Activated naive CD8-positive, alpha-beta T cell treated with anti-CD3 and anti-CD28 coated beads, Interleukin-2, amount 10 ng/mL, durations not matched to agents 7 days and 5 days (primary cell): ENCODE results near the gene CDH4. TPM values are rescaled to one million over a fixed set of nuclear protein-coding genes. Genes with fewer than 3 reads are reported as not detected.

Experiments used
- ATAC-seq: fragments of 150-1000 bp; cut with Tn5 transposase; one replicate; pipeline ENCODE4 v1.10.0; 2021; ENCODE audit warnings: low read depth, moderate library complexity
- POLR2A ChIA-PET: fragments of 350-600 bp; sonication (Branson Sonifier 250); formaldehyde crosslinking; loops from one replicate; lab custom pipeline; 2021; ENCODE audit warnings: antibody characterized with exemption; lab: Charles Lee
- DNase-seq: peaks from one replicate; pipeline ENCODE4 v3.0.0; 2021
- H3K27ac Mint-ChIP-seq: one replicate; pipeline ENCODE4 v1.8.0; 2022; ENCODE audit warnings: mild to moderate bottlenecking, mixed read lengths
- H3K27me3 Mint-ChIP-seq: one replicate; pipeline ENCODE4 v1.8.0; 2022; ENCODE audit warnings: mild to moderate bottlenecking, moderate library complexity, mixed read lengths
- H3K36me3 Mint-ChIP-seq: one replicate; pipeline ENCODE4 v1.8.0; 2021; ENCODE audit warnings: mild to moderate bottlenecking, mixed read lengths
- H3K4me1 Mint-ChIP-seq: one replicate; pipeline ENCODE4 v1.8.0; 2021; ENCODE audit warnings: mixed read lengths
- H3K4me3 Mint-ChIP-seq: one replicate; pipeline ENCODE4 v1.8.0; 2022; ENCODE audit warnings: mild to moderate bottlenecking, moderate library complexity, mixed read lengths
- H3K9me3 Mint-ChIP-seq: one replicate; pipeline ENCODE4 v1.8.0; 2021; ENCODE audit warnings: mixed read lengths
- total RNA-seq, 2 experiments: library from RNA; stranded (reverse); gene quantifications; one replicate each; pipeline ENCODE4 v1.2.3, GENCODE V29; 2021

CDH4 gene
- total RNA-seq, 2 experiments from 2014 or later, result 0.14 to 0.20 TPM

DNA sequence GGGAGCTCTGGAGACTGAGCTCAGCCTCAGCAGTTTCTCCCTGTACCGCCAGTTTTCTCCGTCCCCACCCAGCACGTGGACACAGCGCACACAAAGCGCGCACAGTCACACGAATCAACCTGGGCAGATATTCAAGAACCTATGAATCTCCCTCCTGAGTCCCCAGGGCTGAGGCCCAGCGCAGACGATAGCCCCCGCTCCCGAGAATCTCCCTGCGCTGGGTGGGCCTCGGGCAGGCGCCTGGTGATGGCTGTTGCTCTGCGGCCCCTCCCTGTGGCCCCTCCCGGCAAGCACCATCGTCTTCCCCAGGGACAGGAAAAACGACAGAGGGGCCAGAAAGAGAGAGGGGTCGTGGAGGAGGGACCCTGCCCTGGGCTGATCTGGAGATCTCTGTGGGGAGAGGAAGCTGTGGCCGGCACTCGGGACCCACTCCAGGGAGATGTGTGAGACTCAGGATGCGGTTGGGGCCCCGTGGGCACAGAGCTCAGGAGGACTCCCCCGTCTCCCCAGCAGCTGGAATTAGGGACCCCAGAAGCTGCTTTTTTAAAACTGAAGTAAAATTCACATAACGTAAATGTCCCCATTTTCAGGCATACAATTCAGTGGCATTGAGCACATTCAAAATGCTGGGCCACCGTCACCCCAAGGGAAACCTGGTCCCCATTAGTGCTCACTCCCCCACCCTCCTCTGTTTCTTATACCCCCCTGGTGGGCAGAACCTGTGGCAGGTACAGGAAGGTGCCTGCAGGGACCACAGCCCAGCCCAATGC, 482.9 kb downstream of the CDH4 start:
- Mint-ChIP-seq H3K9me3 (no peaks in the 10 kb centered on the region), H3K4me3 (no peak overlapping the region), H3K4me1 (no peaks in the 10 kb centered on the region), H3K27me3 (peaks cover 1% of the 10 kb centered on the region), H3K36me3 (no peaks in the 10 kb centered on the region), H3K27ac (no peak overlapping the region)
- POLR2A ChIA-PET, result no interaction called here
- DNase-seq (no peak), ATAC-seq (no peak)

DNA sequence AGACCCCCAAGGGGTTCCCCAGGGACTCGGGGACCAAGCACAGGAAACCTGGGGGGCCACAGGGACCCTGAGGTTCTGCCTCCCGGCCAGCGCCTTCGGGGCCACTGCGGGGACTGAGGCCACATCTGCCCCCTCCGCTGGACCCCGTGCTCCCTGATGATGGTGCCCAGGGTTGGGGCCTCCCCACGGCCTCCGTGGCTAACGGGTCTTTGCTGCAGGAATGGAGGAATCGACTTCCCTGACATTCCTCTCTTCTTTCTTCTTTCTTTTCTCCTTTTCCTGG, 483.4 kb downstream of the CDH4 start:
- Mint-ChIP-seq H3K27me3 (peaks cover 1% of the 10 kb centered on the region), H3K9me3 (no peaks in the 10 kb centered on the region), H3K27ac (no peak overlapping the region), H3K36me3 (no peaks in the 10 kb centered on the region), H3K4me3 (no peak overlapping the region), H3K4me1 (no peaks in the 10 kb centered on the region)
- POLR2A ChIA-PET, result no interaction called here
- ATAC-seq (no peak), DNase-seq (no peak)

DNA sequence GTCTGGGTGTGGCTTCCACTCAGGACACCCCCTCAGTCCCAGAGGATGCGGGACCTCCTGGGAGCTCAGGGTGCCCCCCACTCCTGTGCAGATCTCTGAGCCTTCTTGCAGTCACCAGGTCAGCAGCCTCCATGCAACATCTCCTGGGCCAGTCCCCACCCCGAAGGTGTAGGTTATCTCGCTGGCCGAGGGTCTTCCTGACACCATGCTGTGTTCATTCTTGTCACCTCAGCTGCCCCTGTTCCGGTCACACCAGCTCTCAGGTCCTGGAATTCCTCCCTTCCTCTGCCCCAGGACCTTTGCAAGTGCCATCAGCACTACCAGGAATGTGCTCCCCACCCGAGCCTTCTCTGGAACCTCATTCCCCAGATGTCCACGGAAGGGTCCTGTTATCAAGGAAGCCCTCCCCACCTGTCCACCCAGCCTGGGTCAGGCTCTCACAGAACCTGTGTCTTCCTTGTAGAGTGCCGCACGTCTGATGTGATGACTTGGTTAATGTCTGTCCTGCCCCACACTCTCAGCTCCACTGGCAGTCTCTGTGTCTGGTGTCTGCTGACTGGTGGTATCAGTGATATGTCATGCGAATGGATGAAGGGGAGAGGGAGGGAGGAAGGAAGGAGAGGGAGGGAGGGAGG, 484.1 kb downstream of the CDH4 start:
- H3K36me3 Mint-ChIP-seq, result no peaks in the 10 kb centered on the region
- H3K9me3 Mint-ChIP-seq, result no peaks in the 10 kb centered on the region
- peaks cover 1% of the 10 kb centered on the region for H3K27me3 Mint-ChIP-seq
- ATAC-seq (no peak), DNase-seq (no peak)
- H3K27ac Mint-ChIP-seq, result no peak overlapping the region
- H3K4me3 Mint-ChIP-seq, result no peak overlapping the region
- POLR2A ChIA-PET, result no interaction called here
- H3K4me1 Mint-ChIP-seq, result no peaks in the 10 kb centered on the region

DNA sequence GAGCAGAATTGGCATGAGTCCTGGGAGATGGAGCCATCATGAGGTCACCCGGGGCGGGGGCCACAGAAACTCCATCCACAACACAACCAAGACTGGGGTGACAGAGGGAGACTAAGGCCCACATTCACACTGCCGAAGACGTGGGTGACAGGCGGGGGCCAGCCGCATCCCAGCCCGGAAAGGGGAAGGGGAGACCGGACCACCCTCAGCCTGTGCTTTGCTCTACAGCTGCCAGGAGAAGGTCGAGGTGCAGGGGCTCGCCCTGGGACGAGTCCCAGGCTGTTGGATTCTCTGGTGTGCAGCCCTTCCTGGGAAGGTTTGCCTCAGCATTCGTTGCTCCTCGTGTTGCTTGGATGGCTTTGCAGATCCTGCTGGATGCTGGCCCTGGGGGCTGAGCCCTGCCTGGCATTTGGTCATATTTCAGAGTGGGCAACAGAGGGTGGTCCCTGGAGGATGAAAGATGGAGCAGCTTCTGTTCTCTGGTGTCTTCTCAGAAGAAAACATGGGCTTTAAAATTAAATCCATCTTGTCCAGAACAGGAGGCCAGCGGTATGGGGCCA, 484.8 kb downstream of the CDH4 start:
- H3K36me3 Mint-ChIP-seq, result no peaks in the 10 kb centered on the region
- H3K4me1 Mint-ChIP-seq, result no peaks in the 10 kb centered on the region
- no peak for DNase-seq
- ATAC-seq, result no peak
- H3K27ac Mint-ChIP-seq, result no peak overlapping the region
- no peaks in the 10 kb centered on the region for H3K9me3 Mint-ChIP-seq
- peaks cover 1% of the 10 kb centered on the region for H3K27me3 Mint-ChIP-seq
- POLR2A ChIA-PET, result no interaction called here
- H3K4me3 Mint-ChIP-seq, result no peak overlapping the region

DNA sequence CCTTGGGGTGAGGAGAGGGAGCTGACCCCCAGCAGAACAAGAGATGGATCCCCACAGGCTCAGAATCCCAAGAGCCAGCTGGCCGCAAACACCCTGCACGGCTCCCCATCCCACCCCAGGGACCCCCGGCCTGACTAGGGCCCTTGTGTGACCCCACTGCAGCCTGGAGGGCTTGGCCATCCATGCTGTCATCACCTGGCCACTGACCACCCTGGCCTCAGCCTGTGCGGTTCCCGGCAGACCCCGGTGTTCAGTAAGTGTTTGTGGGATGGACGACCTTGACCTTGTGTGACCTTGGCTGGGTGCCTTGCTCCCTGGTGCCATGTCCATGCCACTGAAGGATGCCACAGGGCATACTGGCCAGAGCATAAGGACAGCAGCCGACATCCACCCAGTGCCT, 485.3 kb downstream of the CDH4 start:
- no peaks in the 10 kb centered on the region for H3K4me1 Mint-ChIP-seq
- ATAC-seq (no peak), DNase-seq (no peak)
- H3K9me3 Mint-ChIP-seq, result no peaks in the 10 kb centered on the region
- H3K36me3 Mint-ChIP-seq, result no peaks in the 10 kb centered on the region
- no peak overlapping the region for H3K27ac Mint-ChIP-seq
- POLR2A ChIA-PET, result no interaction called here
- peaks cover 1% of the 10 kb centered on the region for H3K27me3 Mint-ChIP-seq
- no peak overlapping the region for H3K4me3 Mint-ChIP-seq

DNA sequence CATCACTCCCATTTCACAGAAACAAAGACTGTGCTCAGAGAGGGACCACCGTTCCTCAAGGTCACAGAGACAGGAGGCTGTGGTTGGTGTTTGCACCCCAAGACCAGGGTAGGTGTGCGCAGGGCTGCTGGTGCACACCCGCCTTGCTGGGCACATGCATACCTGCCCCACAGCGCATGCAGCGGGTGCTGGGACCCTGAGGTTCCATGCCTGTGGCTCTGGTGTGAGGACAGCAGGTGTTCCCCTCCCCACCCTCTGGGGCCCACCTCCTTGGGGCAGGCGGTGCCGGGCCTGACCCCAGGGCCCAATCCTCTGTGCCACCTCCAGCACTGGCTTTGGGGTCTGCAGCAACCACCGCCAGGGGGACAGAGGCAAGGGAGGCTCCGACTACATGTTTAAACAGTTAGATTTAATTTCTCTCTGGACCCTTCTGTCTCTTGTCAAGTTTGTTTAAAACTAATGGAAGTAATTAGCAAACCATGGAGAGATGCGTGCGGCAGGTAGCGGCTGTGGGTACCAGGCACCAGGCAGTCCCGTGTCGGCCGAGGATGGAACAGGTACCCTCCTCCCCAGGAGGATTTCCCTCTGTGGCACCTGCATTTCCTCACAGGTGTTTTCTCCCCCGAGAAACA, 485.9 kb downstream of the CDH4 start:
- no peak for DNase-seq
- ATAC-seq, result no peak
- Mint-ChIP-seq H3K27me3 (no peaks in the 10 kb centered on the region), H3K4me1 (no peaks in the 10 kb centered on the region), H3K4me3 (no peak overlapping the region), H3K27ac (no peak overlapping the region), H3K9me3 (no peaks in the 10 kb centered on the region), H3K36me3 (no peaks in the 10 kb centered on the region)
- POLR2A ChIA-PET, result no interaction called here

DNA sequence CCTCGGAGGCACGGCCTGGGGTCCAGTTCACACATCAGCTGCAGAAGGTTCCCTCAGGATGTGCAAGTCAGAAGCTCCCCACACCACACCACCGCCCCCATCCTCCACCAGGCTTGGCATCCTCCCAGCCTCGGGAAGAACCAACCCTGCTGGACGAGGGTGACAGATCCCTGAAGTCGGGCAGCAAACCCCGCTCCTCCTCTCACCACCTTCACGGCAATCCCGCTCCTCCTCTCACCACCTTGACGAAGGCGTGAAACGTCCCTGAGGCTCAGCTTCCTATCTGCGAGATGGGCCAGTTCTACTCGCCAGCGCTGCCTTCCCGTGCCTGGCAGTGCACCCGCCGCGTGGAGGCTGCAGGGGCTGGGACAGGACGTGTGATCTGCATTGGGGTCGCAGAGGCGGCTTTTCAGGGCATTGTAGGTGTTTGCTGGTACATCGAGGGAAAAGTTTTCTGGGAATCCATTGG, 486.6 kb downstream of the CDH4 start:
- H3K27ac Mint-ChIP-seq, result no peak overlapping the region
- ATAC-seq (no peak), DNase-seq (no peak)
- no peak overlapping the region for H3K4me3 Mint-ChIP-seq
- no peaks in the 10 kb centered on the region for H3K36me3 Mint-ChIP-seq
- no peaks in the 10 kb centered on the region for H3K27me3 Mint-ChIP-seq
- H3K9me3 Mint-ChIP-seq, result no peaks in the 10 kb centered on the region
- POLR2A ChIA-PET, result no interaction called here
- H3K4me1 Mint-ChIP-seq, result no peaks in the 10 kb centered on the region

DNA sequence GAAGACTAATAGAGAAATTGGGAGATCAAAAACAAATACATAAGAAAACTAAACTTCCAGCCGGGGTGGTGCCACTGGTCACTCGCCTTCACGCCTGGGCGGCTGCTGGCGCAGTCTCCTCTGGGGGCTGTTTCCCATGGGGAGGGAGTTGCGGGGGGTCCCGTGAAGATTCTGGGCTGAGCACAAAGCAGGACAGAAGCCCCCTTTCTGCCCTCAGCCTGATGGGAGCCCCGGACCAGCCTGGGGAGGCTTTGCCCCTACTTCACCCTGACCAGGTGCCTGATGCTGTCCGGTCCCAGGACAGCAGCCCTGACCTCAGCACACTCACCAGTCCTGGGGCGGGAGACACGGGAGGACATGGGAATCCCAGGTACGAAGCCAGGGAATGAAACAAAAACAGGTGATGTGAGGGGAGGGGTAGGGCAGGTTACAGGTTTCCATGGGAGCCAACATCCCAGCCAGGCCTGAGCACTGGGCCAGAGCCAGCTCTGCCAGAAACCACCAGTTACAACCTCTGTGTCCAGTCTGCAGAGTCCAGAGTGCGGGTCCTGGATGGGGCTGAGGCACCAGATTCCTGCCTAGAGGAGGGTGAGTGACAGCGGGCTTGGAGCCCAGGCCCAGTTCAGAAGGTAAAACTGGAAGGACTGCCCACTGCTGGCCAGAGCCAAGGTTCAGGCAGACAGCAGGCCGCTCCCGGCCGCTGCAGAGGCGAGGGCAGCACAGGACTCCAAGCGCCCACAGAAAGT, 487.2 kb downstream of the CDH4 start:
- POLR2A ChIA-PET, result no interaction called here
- no peak for ATAC-seq
- H3K27ac Mint-ChIP-seq, result no peak overlapping the region
- no peaks in the 10 kb centered on the region for H3K9me3 Mint-ChIP-seq
- H3K4me3 Mint-ChIP-seq, result no peak overlapping the region
- no peaks in the 10 kb centered on the region for H3K36me3 Mint-ChIP-seq
- H3K4me1 Mint-ChIP-seq, result no peaks in the 10 kb centered on the region
- peaks cover 2% of the 10 kb centered on the region for H3K27me3 Mint-ChIP-seq
- no peak for DNase-seq

DNA sequence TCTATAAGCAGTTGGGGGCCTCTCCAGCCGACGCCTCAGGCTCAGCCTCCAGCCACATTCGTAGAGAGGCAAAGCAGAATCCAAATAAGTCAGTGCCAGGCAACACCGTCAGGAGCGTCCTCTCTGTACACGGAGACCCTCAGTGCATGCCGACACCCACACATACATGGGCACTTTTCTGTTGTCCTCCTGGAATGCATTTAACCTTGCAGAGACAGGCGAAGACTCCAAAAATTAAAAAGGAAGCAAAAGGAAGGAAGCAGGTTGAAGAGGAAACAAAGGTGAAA, 487.7 kb downstream of the CDH4 start:
- Mint-ChIP-seq H3K27me3 (peaks cover 2% of the 10 kb centered on the region), H3K36me3 (no peaks in the 10 kb centered on the region), H3K4me3 (no peak overlapping the region), H3K9me3 (no peaks in the 10 kb centered on the region), H3K27ac (no peak overlapping the region), H3K4me1 (no peaks in the 10 kb centered on the region)
- ATAC-seq (no peak), DNase-seq (no peak)
- POLR2A ChIA-PET, result no interaction called here

DNA sequence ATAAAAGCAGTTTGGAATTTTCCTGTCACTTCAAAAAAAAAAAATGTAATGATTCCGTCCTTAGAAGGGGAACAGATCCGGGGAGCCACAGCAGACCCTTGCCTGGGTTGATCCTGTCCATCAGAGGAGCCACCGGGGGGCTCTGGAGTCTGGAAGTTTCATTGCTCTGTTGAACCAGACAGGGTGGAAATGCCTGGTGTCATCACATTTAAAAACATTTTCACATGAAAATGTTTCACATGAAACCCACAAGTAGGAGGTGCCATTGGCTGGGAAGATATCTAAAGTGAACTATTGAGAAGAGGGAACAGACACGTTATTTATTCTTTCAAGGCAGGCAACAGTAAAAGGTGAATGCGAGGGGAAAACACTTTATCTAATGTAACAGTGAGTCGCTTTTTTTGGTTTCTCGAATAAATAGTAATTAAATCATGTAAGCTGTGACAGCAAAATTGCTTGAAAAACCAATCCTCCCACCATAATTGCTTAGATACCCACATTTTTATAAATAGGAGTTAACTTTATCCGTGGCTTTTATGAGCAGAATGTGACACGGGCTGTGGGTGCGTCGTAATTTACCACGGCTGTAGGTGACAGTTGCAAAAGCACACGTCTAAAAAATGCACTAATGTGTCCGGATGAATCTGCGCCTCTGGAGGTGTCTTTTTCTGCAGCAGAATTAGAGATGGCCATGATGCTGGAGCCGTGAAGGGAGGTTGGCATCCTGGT, 490.2 kb downstream of the CDH4 start:
- ATAC-seq, result no peak
- Mint-ChIP-seq H3K9me3 (no peaks in the 10 kb centered on the region), H3K27me3 (peaks cover 2% of the 10 kb centered on the region), H3K36me3 (no peaks in the 10 kb centered on the region), H3K27ac (no peak overlapping the region), H3K4me3 (no peak overlapping the region), H3K4me1 (no peaks in the 10 kb centered on the region)
- DNase-seq, result no peak
- POLR2A ChIA-PET, result no interaction called here

DNA sequence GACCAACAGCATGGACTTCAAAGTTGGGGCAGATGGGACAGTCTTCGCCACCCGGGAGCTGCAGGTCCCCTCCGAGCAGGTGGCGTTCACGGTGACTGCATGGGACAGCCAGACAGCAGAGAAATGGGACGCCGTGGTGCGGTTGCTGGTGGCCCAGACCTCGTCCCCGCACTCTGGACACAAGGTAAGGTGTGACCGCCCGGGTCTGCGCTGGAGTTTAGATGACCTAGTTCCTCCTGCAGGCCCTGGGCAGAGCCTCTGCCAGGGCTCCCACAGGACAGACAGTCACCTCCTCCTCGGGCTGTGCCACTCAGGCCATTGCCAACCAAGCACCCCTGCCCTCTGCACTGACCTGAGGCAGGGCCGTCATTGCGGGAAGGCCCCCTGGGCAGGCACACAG, 491.5 kb downstream of the CDH4 start:
- H3K27me3 Mint-ChIP-seq, result peaks cover 2% of the 10 kb centered on the region
- H3K4me3 Mint-ChIP-seq, result no peak overlapping the region
- POLR2A ChIA-PET, result no interaction called here
- H3K9me3 Mint-ChIP-seq, result peaks cover 2% of the 10 kb centered on the region
- no peak overlapping the region for H3K27ac Mint-ChIP-seq
- DNase-seq, result no peak
- H3K4me1 Mint-ChIP-seq, result no peaks in the 10 kb centered on the region
- H3K36me3 Mint-ChIP-seq, result no peaks in the 10 kb centered on the region
- no peak for ATAC-seq

DNA sequence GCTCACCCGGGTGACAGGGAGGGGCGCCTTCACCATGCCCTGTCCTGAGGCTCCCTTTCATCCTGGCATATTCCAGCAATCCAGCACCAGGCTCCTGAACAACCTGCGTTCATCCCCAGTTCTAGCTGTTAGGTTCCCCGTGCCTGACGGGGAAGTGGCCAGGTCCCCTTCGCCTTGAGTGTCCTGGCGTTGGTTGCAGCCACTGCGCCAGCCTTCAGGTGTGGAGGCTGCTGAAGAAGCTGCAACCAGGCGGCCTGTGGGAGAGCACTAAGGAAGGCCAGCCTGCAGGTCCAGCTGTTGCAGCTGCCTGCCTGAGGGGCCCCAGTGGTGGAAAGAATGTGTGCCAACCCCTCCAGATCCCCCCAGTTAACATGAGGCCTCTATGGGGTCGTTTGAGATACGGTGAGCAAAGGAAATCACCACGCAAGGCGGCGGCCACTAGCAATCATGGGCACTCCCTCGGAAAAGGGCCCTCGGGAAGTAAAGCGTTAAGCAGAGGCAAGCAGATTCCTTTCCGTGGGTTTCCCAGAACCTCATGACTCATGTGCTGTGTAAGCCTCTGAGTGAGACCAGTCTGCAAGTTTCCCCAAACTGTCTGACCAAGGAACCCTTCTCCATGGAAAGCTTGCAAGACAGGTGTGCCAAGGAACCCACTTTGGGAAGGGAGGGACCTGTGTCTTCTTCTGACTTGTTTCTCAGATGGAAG, 492.8 kb downstream of the CDH4 start:
- H3K9me3 Mint-ChIP-seq, result peaks cover 2% of the 10 kb centered on the region
- no peaks in the 10 kb centered on the region for H3K36me3 Mint-ChIP-seq
- POLR2A ChIA-PET, result no interaction called here
- H3K4me1 Mint-ChIP-seq, result no peaks in the 10 kb centered on the region
- no peak overlapping the region for H3K27ac Mint-ChIP-seq
- peaks cover 2% of the 10 kb centered on the region for H3K27me3 Mint-ChIP-seq
- ATAC-seq, result no peak
- no peak overlapping the region for H3K4me3 Mint-ChIP-seq
- DNase-seq, result no peak
